Measurements from ENCODE around the gene SEPTIN5.

DNA sequence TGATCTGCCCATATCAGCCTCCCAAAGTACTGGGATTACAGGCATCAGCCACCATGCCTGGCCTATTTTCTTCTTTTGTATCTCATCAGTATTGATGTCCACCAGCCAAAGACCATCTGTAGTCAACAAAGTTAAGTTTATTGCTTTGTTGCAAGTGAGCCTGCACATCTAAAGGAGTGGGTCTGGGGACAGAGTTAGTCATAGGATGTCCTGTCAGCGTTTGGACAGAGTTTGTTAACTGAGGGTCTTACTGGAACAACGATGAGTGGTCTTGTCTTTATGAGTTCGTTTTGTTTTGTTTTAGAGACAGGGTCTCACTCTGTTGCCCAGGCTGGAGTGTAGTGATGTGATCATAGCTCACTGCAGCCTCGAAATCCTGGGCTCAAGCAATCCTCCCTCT is 40.6 kb upstream of the SEPTIN5 start:
- TF ChIP-seq, protein P1, sequence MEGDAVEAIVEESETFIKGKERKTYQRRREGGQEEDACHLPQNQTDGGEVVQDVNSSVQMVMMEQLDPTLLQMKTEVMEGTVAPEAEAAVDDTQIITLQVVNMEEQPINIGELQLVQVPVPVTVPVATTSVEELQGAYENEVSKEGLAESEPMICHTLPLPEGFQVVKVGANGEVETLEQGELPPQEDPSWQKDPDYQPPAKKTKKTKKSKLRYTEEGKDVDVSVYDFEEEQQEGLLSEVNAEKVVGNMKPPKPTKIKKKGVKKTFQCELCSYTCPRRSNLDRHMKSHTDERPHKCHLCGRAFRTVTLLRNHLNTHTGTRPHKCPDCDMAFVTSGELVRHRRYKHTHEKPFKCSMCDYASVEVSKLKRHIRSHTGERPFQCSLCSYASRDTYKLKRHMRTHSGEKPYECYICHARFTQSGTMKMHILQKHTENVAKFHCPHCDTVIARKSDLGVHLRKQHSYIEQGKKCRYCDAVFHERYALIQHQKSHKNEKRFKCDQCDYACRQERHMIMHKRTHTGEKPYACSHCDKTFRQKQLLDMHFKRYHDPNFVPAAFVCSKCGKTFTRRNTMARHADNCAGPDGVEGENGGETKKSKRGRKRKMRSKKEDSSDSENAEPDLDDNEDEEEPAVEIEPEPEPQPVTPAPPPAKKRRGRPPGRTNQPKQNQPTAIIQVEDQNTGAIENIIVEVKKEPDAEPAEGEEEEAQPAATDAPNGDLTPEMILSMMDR (IDR thresholded peaks at IDR 0.05): no peak
- TF ChIP-seq, protein P2, sequence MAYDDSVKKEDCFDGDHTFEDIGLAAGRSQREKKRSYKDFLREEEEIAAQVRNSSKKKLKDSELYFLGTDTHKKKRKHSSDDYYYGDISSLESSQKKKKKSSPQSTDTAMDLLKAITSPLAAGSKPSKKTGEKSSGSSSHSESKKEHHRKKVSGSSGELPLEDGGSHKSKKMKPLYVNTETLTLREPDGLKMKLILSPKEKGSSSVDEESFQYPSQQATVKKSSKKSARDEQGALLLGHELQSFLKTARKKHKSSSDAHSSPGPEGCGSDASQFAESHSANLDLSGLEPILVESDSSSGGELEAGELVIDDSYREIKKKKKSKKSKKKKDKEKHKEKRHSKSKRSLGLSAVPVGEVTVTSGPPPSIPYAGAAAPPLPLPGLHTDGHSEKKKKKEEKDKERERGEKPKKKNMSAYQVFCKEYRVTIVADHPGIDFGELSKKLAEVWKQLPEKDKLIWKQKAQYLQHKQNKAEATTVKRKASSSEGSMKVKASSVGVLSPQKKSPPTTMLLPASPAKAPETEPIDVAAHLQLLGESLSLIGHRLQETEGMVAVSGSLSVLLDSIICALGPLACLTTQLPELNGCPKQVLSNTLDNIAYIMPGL (CRISPR knock-in tag; IDR thresholded peaks at IDR 0.05; ENCODE audit: borderline replicate concordance): no peak
- no peak for TF ChIP-seq TP53 (CRISPR knock-in tag; IDR thresholded peaks at IDR 0.05)
- no peak for TF ChIP-seq NPAS2 (CRISPR knock-in tag; IDR thresholded peaks at IDR 0.05; ENCODE audit: borderline replicate concordance)
- no peak for TF ChIP-seq CEBPB (IDR thresholded peaks at IDR 0.05)
- TF ChIP-seq, protein P3, sequence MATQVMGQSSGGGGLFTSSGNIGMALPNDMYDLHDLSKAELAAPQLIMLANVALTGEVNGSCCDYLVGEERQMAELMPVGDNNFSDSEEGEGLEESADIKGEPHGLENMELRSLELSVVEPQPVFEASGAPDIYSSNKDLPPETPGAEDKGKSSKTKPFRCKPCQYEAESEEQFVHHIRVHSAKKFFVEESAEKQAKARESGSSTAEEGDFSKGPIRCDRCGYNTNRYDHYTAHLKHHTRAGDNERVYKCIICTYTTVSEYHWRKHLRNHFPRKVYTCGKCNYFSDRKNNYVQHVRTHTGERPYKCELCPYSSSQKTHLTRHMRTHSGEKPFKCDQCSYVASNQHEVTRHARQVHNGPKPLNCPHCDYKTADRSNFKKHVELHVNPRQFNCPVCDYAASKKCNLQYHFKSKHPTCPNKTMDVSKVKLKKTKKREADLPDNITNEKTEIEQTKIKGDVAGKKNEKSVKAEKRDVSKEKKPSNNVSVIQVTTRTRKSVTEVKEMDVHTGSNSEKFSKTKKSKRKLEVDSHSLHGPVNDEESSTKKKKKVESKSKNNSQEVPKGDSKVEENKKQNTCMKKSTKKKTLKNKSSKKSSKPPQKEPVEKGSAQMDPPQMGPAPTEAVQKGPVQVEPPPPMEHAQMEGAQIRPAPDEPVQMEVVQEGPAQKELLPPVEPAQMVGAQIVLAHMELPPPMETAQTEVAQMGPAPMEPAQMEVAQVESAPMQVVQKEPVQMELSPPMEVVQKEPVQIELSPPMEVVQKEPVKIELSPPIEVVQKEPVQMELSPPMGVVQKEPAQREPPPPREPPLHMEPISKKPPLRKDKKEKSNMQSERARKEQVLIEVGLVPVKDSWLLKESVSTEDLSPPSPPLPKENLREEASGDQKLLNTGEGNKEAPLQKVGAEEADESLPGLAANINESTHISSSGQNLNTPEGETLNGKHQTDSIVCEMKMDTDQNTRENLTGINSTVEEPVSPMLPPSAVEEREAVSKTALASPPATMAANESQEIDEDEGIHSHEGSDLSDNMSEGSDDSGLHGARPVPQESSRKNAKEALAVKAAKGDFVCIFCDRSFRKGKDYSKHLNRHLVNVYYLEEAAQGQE (IDR thresholded peaks at IDR 0.05): no peak

Measured in A549 (cell line).